ENCODE data around the gene MAST2. TPM values are rescaled to one million over a fixed set of nuclear protein-coding genes. Genes with fewer than 3 reads are reported as not detected.

Gene MAST2
- total RNA-seq, 1 experiment from 2014 or later: 41.9 TPM

GRCh38 chr1:45854724-45855123 lies 51.3 kb downstream of the MAST2 start:
- H3K4me3 ChIP-seq (replicated peaks in 1 of 2; ENCODE audit: low read depth in 1 of 2, low read length in 2 of 2): no peak overlapping the region
- intact Hi-C loops (cut with micrococcal nuclease): no loop called here
- H3K9me3 ChIP-seq (ENCODE audit: control insufficient read depth in 1 of 2, insufficient read depth in 1 of 2, low read depth in 1 of 2, low read length in 2 of 2): no peaks in the 10 kb centered on the region
- H4K20me1 ChIP-seq (ENCODE audit: insufficient read depth): no peaks in the 10 kb centered on the region
- TF ChIP-seq, protein P1, sequence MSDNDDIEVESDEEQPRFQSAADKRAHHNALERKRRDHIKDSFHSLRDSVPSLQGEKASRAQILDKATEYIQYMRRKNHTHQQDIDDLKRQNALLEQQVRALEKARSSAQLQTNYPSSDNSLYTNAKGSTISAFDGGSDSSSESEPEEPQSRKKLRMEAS (IDR thresholded peaks at IDR 0.05): no peak
- TF ChIP-seq ZBTB33 (IDR thresholded peaks at IDR 0.05; ENCODE audit: extremely low read depth, insufficient replicate concordance, low read length) (no peak), EGR1 (IDR thresholded peaks at IDR 0.05; ENCODE audit: low read depth) (no peak), JUND (IDR thresholded peaks at IDR 0.05) (no peak), CTCF (IDR thresholded peaks at IDR 0.05 in 2 of 3, conservative IDR thresholded peaks at IDR 0.05 in 1 of 3; ENCODE audit: borderline replicate concordance in 1 of 3, insufficient read depth in 1 of 3, low read depth in 2 of 3, low read length in 2 of 3) (peak in 1 of 3 experiments; percentile 6; a peak in 1 of 6 replicates), TCF7L2 (IDR thresholded peaks at IDR 0.05; ENCODE audit: borderline replicate concordance, extremely low read depth, insufficient read depth, insufficient read length) (no peak), POLR2A (IDR thresholded peaks at IDR 0.05; ENCODE audit: borderline replicate concordance, extremely low read depth, insufficient read depth, insufficient read length) (no peak), RAD21 (IDR thresholded peaks at IDR 0.05; ENCODE audit: low read depth) (peak; percentile 14; the same call in 1 of the 2 replicates), FOSL1 (IDR thresholded peaks at IDR 0.05; ENCODE audit: low read depth) (no peak)
- TF ChIP-seq, protein P2, sequence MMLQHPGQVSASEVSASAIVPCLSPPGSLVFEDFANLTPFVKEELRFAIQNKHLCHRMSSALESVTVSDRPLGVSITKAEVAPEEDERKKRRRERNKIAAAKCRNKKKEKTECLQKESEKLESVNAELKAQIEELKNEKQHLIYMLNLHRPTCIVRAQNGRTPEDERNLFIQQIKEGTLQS (IDR thresholded peaks at IDR 0.05): no peak
- H3K4me1 ChIP-seq (ENCODE audit: control insufficient read depth in 1 of 2, insufficient read depth in 2 of 2, low read length in 2 of 2): no peaks in the 10 kb centered on the region
- no peak overlapping the region for H2AFZ ChIP-seq (ENCODE audit: low read depth, low read length, poor library complexity, severe bottlenecking)
- H3K9ac ChIP-seq (ENCODE audit: low read length): no peak overlapping the region
- DNase-seq (ENCODE audit: low read depth, low spot score): no peak
- H3K27me3 ChIP-seq (ENCODE audit: insufficient read depth, low read length): no peaks in the 10 kb centered on the region
- peak; percentile 58; the same call in 1 of the 2 replicates for ATAC-seq
- no TSS peak for BruUV-seq (replicated peaks)
- RAD21 ChIA-PET (ENCODE audit: low non-redundant PET in 1 of 2, low total read pairs in 2 of 2, uncharacterized antibody in 2 of 2, unreplicated experiment in 2 of 2): no interaction called here
- no peak overlapping the region for H3K4me2 ChIP-seq (ENCODE audit: low read length)
- CTCF ChIA-PET: interaction anchor here (1.3 kb wide), 1 partner anchor 369 kb away, joined by 5 read pairs; no protein-coding TSS in a partner anchor
- POLR2A ChIA-PET: no interaction called here
- no peaks in the 10 kb centered on the region for H3K9me2 ChIP-seq (ENCODE audit: insufficient read depth)
- no peaks in the 10 kb centered on the region for H3K36me3 ChIP-seq (ENCODE audit: control insufficient read depth in 1 of 2, insufficient read depth in 2 of 2, low read length in 2 of 2)
- H3K79me2 ChIP-seq (ENCODE audit: insufficient read depth, low read length): peaks cover 54% of the 10 kb centered on the region
- H3K27ac ChIP-seq (ENCODE audit: low read depth, low read length): no peak overlapping the region
